HEK293 (cell line): Measurements from ENCODE around the gene ITSN2.

Experiments used
- CTCF ChIA-PET: fragments of 350-600 bp; formaldehyde crosslinking; extraction: SDS; loops from one replicate; lab custom pipeline; 2021; ENCODE audit warnings: antibody characterized with exemption; lab: Yijun Ruan, JAX
- POLR2A ChIA-PET: fragments of 300-600 bp; formaldehyde crosslinking; extraction: SDS; loops from one replicate; lab custom pipeline; 2020; ENCODE audit warnings: antibody characterized with exemption, inconsistent platforms; lab: Yijun Ruan, JAX
- H3K27ac ChIP-seq: fragments of 200-500 bp; sonication (Bioruptor generic); 2 replicates; pipeline ENCODE4 v1.5.1; 2014; ENCODE audit warnings: low read depth, low read length, control low read depth, inconsistent platforms; ENCODE audit errors: extremely low read depth
- H3K36me3 ChIP-seq, 2 experiments: fragments of 200-500 bp in 1 of 2; sonication (Bioruptor generic) in 1 of 2; 1 replicate in 1 of 2; 2 replicates in 1 of 2; pipeline ENCODE4 v1.5.1; 2014 to 2017; ENCODE audit warnings: inconsistent platforms in 2 of 2, low read length in 2 of 2; ENCODE audit not compliant: control insufficient read depth in 2 of 2, insufficient read depth in 1 of 2
- H3K4me1 ChIP-seq: fragments of 200-500 bp; sonication (Bioruptor generic); 2 replicates; pipeline ENCODE4 v1.5.1; 2014; ENCODE audit warnings: mild to moderate bottlenecking, low read length, inconsistent platforms; ENCODE audit not compliant: control insufficient read depth, insufficient read depth
- H3K4me3 ChIP-seq: 2 replicates; pipeline ENCODE4 v1.5.1; 2011; ENCODE audit warnings: low read depth, mild to moderate bottlenecking, control low read depth, low read length, moderate library complexity
- H3K9me3 ChIP-seq: fragments of 200-500 bp; sonication (Bioruptor generic); 2 replicates; pipeline ENCODE4 v1.5.1; 2014; ENCODE audit warnings: low read depth, low read length, inconsistent platforms; ENCODE audit not compliant: control insufficient read depth, insufficient read depth
- GLIS1 ChIP-seq: fragments of 450-650 bp; formaldehyde crosslinking; IDR thresholded peaks from 2 replicates; pipeline ENCODE4 v1.5.1; 2016; ENCODE audit warnings: missing biosample characterization, missing genetic modification characterization
- ZBTB20 ChIP-seq: fragments of 450-650 bp; formaldehyde crosslinking; IDR thresholded peaks from 2 replicates; pipeline ENCODE4 v1.5.1; 2016; ENCODE audit warnings: missing biosample characterization, missing genetic modification characterization
- ZEB2 ChIP-seq: fragments of 450-650 bp; formaldehyde crosslinking; IDR thresholded peaks from 2 replicates; pipeline ENCODE4 v1.5.1; 2016; ENCODE audit warnings: missing biosample characterization, missing genetic modification characterization
- ZFP3 ChIP-seq: fragments of 450-650 bp; formaldehyde crosslinking; IDR thresholded peaks from 2 replicates; pipeline ENCODE4 v1.5.1; 2016; ENCODE audit warnings: low read depth, missing biosample characterization, missing genetic modification characterization
- ZFP41 ChIP-seq: fragments of 450-650 bp; formaldehyde crosslinking; IDR thresholded peaks from 2 replicates; pipeline ENCODE4 v1.5.1; 2016; ENCODE audit warnings: missing biosample characterization, missing genetic modification characterization, borderline replicate concordance
- ZNF10 ChIP-seq: fragments of 450-650 bp; formaldehyde crosslinking; IDR thresholded peaks from 2 replicates; pipeline ENCODE4 v1.5.1; 2017; ENCODE audit warnings: missing biosample characterization, missing genetic modification characterization
- ZNF114 ChIP-seq: fragments of 450-650 bp; formaldehyde crosslinking; IDR thresholded peaks from 2 replicates; pipeline ENCODE4 v1.5.0; 2017; ENCODE audit warnings: missing biosample characterization, missing genetic modification characterization
- ZNF214 ChIP-seq: fragments of 450-650 bp; formaldehyde crosslinking; IDR thresholded peaks from 2 replicates; pipeline ENCODE4 v1.5.1; 2017; ENCODE audit warnings: missing biosample characterization, mild to moderate bottlenecking, missing genetic modification characterization, borderline replicate concordance
- ZNF292 ChIP-seq: fragments of 450-650 bp; formaldehyde crosslinking; IDR thresholded peaks from 2 replicates; pipeline ENCODE4 v1.5.1; 2016; ENCODE audit warnings: low read depth, missing biosample characterization, missing genetic modification characterization, borderline replicate concordance
- ZNF350 ChIP-seq: fragments of 450-650 bp; formaldehyde crosslinking; IDR thresholded peaks from 2 replicates; pipeline ENCODE4 v1.5.0; 2017; ENCODE audit warnings: missing biosample characterization, mild to moderate bottlenecking, missing genetic modification characterization
- ZNF624 ChIP-seq: fragments of 450-650 bp; formaldehyde crosslinking; IDR thresholded peaks from 2 replicates; pipeline ENCODE4 v1.5.1; 2017; ENCODE audit warnings: missing biosample characterization, missing genetic modification characterization
- ZNF843 ChIP-seq: fragments of 450-650 bp; formaldehyde crosslinking; IDR thresholded peaks from 2 replicates; pipeline ENCODE4 v1.5.1; 2016; ENCODE audit warnings: missing biosample characterization, missing genetic modification characterization
- TF ChIP-seq, protein P1 (sequence below): fragments of 450-650 bp; formaldehyde crosslinking; IDR thresholded peaks from 2 replicates; pipeline ENCODE4 v1.5.1; 2016; ENCODE audit warnings: missing biosample characterization, missing genetic modification characterization
- TF ChIP-seq, protein P2 (sequence below): fragments of 450-650 bp; formaldehyde crosslinking; IDR thresholded peaks from 2 replicates; pipeline ENCODE4 v1.5.1; 2017; ENCODE audit warnings: missing biosample characterization, mild to moderate bottlenecking, missing genetic modification characterization, moderate library complexity
- TF ChIP-seq, protein P3 (sequence below): fragments of 450-650 bp; formaldehyde crosslinking; IDR thresholded peaks from 2 replicates; pipeline ENCODE4 v1.5.1; 2017; ENCODE audit warnings: missing biosample characterization, missing genetic modification characterization
- TF ChIP-seq, protein P4 (sequence below): fragments of 450-650 bp; formaldehyde crosslinking; IDR thresholded peaks from 2 replicates; pipeline ENCODE4 v1.5.1; 2016; ENCODE audit warnings: missing biosample characterization, missing genetic modification characterization, low read depth

The ITSN2 gene

DNA sequence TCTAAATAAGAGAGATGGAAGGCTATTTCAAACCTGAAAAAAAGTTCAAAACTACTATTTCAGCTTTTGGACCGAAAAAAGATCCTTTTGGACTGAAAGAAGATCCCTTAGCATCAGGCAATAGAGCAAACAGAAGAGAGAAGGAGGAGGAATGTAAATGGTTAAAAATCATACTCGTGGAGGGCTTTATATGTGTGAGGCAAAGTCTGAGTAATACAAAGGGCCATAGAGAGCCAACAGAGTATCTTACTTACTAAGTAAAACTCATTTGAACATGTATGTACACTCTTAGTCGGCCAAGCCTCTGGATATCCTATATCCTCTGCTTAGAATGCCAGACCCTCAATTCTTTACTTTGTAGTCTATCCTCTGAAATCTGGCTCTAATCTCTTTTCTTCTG, 55.7 kb downstream of the ITSN2 start (continued):
- TF ChIP-seq, protein P1, sequence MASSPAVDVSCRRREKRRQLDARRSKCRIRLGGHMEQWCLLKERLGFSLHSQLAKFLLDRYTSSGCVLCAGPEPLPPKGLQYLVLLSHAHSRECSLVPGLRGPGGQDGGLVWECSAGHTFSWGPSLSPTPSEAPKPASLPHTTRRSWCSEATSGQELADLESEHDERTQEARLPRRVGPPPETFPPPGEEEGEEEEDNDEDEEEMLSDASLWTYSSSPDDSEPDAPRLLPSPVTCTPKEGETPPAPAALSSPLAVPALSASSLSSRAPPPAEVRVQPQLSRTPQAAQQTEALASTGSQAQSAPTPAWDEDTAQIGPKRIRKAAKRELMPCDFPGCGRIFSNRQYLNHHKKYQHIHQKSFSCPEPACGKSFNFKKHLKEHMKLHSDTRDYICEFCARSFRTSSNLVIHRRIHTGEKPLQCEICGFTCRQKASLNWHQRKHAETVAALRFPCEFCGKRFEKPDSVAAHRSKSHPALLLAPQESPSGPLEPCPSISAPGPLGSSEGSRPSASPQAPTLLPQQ (tag by site-specific recombination), result no peak
- TF ChIP-seq ZNF214 (no peak), ZNF843 (tag by site-specific recombination) (no peak)

DNA sequence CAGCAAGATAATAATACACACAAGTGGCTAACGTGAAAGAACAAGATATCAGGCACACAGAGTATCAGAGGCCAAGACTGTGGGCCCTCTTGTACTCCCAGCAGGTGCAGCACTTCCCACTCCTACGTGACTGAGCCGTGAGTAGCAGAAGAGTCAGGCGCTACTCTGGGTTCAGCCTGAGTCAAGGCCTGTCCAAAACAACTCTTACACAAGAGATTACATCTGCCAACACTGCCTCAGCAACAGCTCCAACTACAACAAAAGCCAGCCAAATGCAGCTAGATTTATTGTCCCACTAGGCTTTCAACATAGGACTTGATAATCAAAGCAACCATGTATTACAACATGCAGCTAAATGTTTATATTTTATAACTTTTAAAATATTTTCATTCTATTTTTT, 56.2 kb downstream of the ITSN2 start:
- no peaks in the 10 kb centered on the region for H3K4me1 ChIP-seq
- POLR2A ChIA-PET, result no interaction called here
- no peak overlapping the region for H3K4me3 ChIP-seq
- no peaks in the 10 kb centered on the region for H3K9me3 ChIP-seq
- no peak for TF ChIP-seq ZFP3 (tag by site-specific recombination)
- H3K36me3 ChIP-seq, result peaks cover 25 to 56% of the 10 kb centered on the region in 2 experiments
- H3K27ac ChIP-seq, result no peak overlapping the region
- CTCF ChIA-PET, result no interaction called here

DNA sequence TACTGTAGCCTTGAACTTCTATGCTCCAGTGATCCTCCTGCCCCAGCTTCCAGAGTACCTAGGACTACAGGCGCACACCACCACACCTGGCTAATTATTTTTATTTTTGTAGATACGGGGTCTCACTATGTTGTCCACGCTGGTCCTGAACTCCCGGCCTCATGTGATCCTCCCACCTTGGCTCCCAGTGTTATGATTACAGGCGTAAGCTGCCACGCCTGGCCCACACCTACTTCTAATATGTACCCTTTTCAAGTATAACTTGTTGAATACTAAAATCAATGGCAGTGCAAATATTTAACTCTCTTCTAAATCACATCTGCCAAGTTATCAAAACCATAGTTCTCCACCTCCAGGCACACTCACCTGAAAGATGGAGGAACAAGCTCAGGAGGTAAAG, 58.7 kb downstream of the ITSN2 start:
- TF ChIP-seq ZNF350 (tag by site-specific recombination) (no peak), ZNF114 (tag by site-specific recombination) (no peak), ZNF624 (tag by site-specific recombination) (no peak), ZEB2 (tag by site-specific recombination) (no peak), ZBTB20 (tag by site-specific recombination) (no peak)
- TF ChIP-seq, protein P2, sequence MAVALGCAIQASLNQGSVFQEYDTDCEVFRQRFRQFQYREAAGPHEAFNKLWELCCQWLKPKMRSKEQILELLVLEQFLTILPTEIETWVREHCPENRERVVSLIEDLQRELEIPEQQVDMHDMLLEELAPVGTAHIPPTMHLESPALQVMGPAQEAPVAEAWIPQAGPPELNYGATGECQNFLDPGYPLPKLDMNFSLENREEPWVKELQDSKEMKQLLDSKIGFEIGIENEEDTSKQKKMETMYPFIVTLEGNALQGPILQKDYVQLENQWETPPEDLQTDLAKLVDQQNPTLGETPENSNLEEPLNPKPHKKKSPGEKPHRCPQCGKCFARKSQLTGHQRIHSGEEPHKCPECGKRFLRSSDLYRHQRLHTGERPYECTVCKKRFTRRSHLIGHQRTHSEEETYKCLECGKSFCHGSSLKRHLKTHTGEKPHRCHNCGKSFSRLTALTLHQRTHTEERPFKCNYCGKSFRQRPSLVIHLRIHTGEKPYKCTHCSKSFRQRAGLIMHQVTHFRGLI (tag by site-specific recombination), result no peak
- ChIA-PET CTCF (no interaction called here), POLR2A (no interaction called here)
- H3K9me3 ChIP-seq, result no peaks in the 10 kb centered on the region
- peaks cover 42 to 62% of the 10 kb centered on the region in 2 experiments for H3K36me3 ChIP-seq
- H3K27ac ChIP-seq, result no peak overlapping the region
- H3K4me1 ChIP-seq, result no peaks in the 10 kb centered on the region
- H3K4me3 ChIP-seq, result no peak overlapping the region

DNA sequence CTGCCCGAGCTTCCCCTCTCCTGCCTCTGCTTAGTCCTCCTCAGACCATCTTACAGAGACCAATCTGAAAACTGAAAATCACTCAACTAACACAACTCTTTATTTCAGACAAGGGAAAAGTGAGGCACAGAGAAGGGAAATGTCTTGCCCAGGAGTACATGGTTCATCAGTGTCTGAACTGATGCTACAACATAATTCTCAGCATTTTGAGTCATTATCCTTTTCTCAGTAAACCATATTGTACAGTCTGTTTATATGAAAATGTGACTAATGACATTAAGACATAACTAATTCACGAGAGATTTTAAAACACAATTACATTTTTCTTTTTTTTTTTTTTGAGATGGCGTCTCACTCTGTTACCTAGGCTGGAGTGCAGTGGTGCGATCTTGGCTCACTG, 62.7 kb downstream of the ITSN2 start:
- peaks cover 62 to 79% of the 10 kb centered on the region in 2 experiments for H3K36me3 ChIP-seq
- no peak overlapping the region for H3K4me3 ChIP-seq
- H3K4me1 ChIP-seq, result no peaks in the 10 kb centered on the region
- ChIA-PET POLR2A (no interaction called here), CTCF (interaction anchor here (1.5 kb wide), 1 partner anchor 11 kb away, joined by 5 read pairs; no protein-coding TSS in a partner anchor)
- TF ChIP-seq ZNF10 (tag by site-specific recombination) (no peak), GLIS1 (tag by site-specific recombination) (no peak), ZNF292 (tag by site-specific recombination) (no peak), ZFP41 (no peak)
- TF ChIP-seq, protein P1 (tag by site-specific recombination), result no peak
- TF ChIP-seq, protein P3, sequence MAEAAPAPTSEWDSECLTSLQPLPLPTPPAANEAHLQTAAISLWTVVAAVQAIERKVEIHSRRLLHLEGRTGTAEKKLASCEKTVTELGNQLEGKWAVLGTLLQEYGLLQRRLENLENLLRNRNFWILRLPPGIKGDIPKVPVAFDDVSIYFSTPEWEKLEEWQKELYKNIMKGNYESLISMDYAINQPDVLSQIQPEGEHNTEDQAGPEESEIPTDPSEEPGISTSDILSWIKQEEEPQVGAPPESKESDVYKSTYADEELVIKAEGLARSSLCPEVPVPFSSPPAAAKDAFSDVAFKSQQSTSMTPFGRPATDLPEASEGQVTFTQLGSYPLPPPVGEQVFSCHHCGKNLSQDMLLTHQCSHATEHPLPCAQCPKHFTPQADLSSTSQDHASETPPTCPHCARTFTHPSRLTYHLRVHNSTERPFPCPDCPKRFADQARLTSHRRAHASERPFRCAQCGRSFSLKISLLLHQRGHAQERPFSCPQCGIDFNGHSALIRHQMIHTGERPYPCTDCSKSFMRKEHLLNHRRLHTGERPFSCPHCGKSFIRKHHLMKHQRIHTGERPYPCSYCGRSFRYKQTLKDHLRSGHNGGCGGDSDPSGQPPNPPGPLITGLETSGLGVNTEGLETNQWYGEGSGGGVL (tag by site-specific recombination), result no peak
- TF ChIP-seq, protein P4, sequence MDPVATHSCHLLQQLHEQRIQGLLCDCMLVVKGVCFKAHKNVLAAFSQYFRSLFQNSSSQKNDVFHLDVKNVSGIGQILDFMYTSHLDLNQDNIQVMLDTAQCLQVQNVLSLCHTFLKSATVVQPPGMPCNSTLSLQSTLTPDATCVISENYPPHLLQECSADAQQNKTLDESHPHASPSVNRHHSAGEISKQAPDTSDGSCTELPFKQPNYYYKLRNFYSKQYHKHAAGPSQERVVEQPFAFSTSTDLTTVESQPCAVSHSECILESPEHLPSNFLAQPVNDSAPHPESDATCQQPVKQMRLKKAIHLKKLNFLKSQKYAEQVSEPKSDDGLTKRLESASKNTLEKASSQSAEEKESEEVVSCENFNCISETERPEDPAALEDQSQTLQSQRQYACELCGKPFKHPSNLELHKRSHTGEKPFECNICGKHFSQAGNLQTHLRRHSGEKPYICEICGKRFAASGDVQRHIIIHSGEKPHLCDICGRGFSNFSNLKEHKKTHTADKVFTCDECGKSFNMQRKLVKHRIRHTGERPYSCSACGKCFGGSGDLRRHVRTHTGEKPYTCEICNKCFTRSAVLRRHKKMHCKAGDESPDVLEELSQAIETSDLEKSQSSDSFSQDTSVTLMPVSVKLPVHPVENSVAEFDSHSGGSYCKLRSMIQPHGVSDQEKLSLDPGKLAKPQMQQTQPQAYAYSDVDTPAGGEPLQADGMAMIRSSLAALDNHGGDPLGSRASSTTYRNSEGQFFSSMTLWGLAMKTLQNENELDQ (tag by site-specific recombination), result no peak
- no peaks in the 10 kb centered on the region for H3K9me3 ChIP-seq
- H3K27ac ChIP-seq, result no peak overlapping the region
